GM06990 (cell line): Measurements from ENCODE around the gene ROBO1.

Experiments
- DNase-seq: peaks from one replicate; pipeline ENCODE4 v3.0.0-alpha.2; 2011; ENCODE audit not compliant: insufficient read length; ENCODE audit errors: extremely low read depth
- H3K27me3 ChIP-seq: replicated peaks from 2 replicates; pipeline ENCODE4 v1.6.0; 2011; ENCODE audit warnings: low read length; ENCODE audit not compliant: control insufficient read depth, insufficient read depth
- H3K36me3 ChIP-seq: 2 replicates; pipeline ENCODE4 v1.5.1; 2011; ENCODE audit warnings: low read length; ENCODE audit not compliant: control insufficient read depth, insufficient read depth
- H3K4me3 ChIP-seq: replicated peaks from 2 replicates; pipeline ENCODE4 v1.5.1; 2011; ENCODE audit warnings: low read depth, mild to moderate bottlenecking, control low read depth, low read length
- TF ChIP-seq, protein P1 (sequence below): IDR thresholded peaks from 2 replicates; pipeline ENCODE4 v1.5.1; 2011; ENCODE audit warnings: low read length, control low read depth, mild to moderate bottlenecking, inconsistent platforms; ENCODE audit not compliant: insufficient read depth, poor library complexity, severe bottlenecking

ROBO1 gene

GRCh38 chr3:79586232-79586631 is 181.6 kb downstream of the ROBO1 start:
- H3K27me3 ChIP-seq: no peaks in the 10 kb centered on the region
- no peaks in the 10 kb centered on the region for H3K36me3 ChIP-seq
- TF ChIP-seq, protein P1, sequence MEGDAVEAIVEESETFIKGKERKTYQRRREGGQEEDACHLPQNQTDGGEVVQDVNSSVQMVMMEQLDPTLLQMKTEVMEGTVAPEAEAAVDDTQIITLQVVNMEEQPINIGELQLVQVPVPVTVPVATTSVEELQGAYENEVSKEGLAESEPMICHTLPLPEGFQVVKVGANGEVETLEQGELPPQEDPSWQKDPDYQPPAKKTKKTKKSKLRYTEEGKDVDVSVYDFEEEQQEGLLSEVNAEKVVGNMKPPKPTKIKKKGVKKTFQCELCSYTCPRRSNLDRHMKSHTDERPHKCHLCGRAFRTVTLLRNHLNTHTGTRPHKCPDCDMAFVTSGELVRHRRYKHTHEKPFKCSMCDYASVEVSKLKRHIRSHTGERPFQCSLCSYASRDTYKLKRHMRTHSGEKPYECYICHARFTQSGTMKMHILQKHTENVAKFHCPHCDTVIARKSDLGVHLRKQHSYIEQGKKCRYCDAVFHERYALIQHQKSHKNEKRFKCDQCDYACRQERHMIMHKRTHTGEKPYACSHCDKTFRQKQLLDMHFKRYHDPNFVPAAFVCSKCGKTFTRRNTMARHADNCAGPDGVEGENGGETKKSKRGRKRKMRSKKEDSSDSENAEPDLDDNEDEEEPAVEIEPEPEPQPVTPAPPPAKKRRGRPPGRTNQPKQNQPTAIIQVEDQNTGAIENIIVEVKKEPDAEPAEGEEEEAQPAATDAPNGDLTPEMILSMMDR: no peak
- DNase-seq: no peak
- H3K4me3 ChIP-seq: no peak overlapping the region

- no peak overlapping the region for H3K4me3 ChIP-seq
- TF ChIP-seq, protein P1: no peak
- H3K27me3 ChIP-seq: no peaks in the 10 kb centered on the region
- no peak for DNase-seq
- no peaks in the 10 kb centered on the region for H3K36me3 ChIP-seq
Measured at GRCh38 chr3:79572930-79573329, 194.9 kb downstream of the ROBO1 start.

- Histone ChIP-seq H3K4me3 (no peak overlapping the region), H3K36me3 (no peaks in the 10 kb centered on the region), H3K27me3 (no peaks in the 10 kb centered on the region)
- TF ChIP-seq, protein P1: no peak
- DNase-seq: no peak
Measured at GRCh38 chr3:79568938-79569337, 198.9 kb downstream of the ROBO1 start.

- H3K4me3 ChIP-seq: no peak overlapping the region
- H3K36me3 ChIP-seq: no peaks in the 10 kb centered on the region
- no peak for DNase-seq
- no peaks in the 10 kb centered on the region for H3K27me3 ChIP-seq
- TF ChIP-seq, protein P1: no peak
Measured at GRCh38 chr3:79564192-79564591, 203.6 kb downstream of the ROBO1 start.

GRCh38 chr3:79560698-79561097 is 207.1 kb downstream of the ROBO1 start:
- Histone ChIP-seq H3K27me3 (no peaks in the 10 kb centered on the region), H3K36me3 (no peaks in the 10 kb centered on the region)

GRCh38 chr3:79558943-79559342 is 208.9 kb downstream of the ROBO1 start:
- TF ChIP-seq, protein P1: no peak
- DNase-seq: no peak

More at GRCh38 chr3:79560698-79561097, 207.1 kb downstream of the ROBO1 start:
- H3K4me3 ChIP-seq: no peak overlapping the region
- TF ChIP-seq, protein P1: no peak
- no peak for DNase-seq

More at GRCh38 chr3:79558943-79559342, 208.9 kb downstream of the ROBO1 start:
- H3K27me3 ChIP-seq: no peaks in the 10 kb centered on the region
- no peak overlapping the region for H3K4me3 ChIP-seq
- no peaks in the 10 kb centered on the region for H3K36me3 ChIP-seq
